ENCODE data around the gene CADM3.

CADM3 gene

DNA sequence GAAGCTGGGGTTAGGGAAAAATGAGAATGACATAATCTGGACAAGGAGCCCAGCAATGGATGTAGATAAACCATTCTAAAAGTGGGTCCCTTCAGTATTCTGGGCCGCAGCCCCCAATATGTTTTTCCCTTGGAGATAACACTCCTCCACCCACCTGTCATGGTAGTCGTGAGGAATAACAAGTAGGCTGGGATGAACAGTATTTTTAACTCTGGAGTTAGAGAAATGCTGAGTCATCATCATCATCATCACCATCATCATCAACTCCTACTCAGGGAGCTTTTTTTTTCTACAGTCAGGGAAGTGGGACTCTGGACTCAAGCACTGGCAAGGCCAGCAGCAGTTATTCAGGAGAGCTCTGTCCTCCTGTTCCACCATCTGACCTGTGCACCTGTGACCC lies 12.8 kb downstream of the CADM3 start:
- Histone ChIP-seq H3K27me3 (replicated peaks; ENCODE audit: control insufficient read depth, insufficient read depth, low read length) (no peaks in the 10 kb centered on the region), H3K4me3 (replicated peaks; ENCODE audit: low read depth, low read length) (no peak overlapping the region), H3K36me3 (ENCODE audit: control insufficient read depth, insufficient read depth, low read length) (no peaks in the 10 kb centered on the region)
- no peak for DNase-seq (ENCODE audit: extremely low read depth, insufficient read length)
- TF ChIP-seq, protein P1, sequence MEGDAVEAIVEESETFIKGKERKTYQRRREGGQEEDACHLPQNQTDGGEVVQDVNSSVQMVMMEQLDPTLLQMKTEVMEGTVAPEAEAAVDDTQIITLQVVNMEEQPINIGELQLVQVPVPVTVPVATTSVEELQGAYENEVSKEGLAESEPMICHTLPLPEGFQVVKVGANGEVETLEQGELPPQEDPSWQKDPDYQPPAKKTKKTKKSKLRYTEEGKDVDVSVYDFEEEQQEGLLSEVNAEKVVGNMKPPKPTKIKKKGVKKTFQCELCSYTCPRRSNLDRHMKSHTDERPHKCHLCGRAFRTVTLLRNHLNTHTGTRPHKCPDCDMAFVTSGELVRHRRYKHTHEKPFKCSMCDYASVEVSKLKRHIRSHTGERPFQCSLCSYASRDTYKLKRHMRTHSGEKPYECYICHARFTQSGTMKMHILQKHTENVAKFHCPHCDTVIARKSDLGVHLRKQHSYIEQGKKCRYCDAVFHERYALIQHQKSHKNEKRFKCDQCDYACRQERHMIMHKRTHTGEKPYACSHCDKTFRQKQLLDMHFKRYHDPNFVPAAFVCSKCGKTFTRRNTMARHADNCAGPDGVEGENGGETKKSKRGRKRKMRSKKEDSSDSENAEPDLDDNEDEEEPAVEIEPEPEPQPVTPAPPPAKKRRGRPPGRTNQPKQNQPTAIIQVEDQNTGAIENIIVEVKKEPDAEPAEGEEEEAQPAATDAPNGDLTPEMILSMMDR (IDR thresholded peaks at IDR 0.05; ENCODE audit: insufficient read depth, low read length, poor library complexity, severe bottlenecking): no peak

DNA sequence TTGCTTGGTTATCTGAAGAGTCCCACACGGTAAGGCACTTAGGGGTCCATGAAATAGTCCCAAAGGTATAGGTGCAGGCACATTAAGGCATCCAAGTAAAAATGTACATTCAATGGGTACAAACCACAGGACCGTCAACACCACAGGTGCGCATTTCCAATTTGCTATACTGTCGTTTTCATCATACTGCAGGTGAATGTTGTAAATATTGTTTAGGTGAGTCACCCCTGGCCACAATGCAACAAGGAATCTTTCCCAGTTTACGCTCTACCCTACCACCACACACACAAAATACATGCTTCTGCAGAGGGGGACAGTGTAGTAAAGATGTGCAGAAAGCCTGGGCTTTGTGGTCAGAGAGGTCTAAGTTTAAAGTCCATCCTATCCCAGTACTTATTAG lies 13.7 kb downstream of the CADM3 start:
- H3K4me3 ChIP-seq (replicated peaks; ENCODE audit: low read depth, low read length): no peak overlapping the region
- no peaks in the 10 kb centered on the region; the same call in 1 of the 2 replicates for H3K27me3 ChIP-seq (replicated peaks; ENCODE audit: control insufficient read depth, insufficient read depth, low read length)
- TF ChIP-seq, protein P1 (IDR thresholded peaks at IDR 0.05; ENCODE audit: insufficient read depth, low read length, poor library complexity, severe bottlenecking): no peak
- no peaks in the 10 kb centered on the region for H3K36me3 ChIP-seq (ENCODE audit: control insufficient read depth, insufficient read depth, low read length)
- DNase-seq (ENCODE audit: extremely low read depth, insufficient read length): no peak

DNA sequence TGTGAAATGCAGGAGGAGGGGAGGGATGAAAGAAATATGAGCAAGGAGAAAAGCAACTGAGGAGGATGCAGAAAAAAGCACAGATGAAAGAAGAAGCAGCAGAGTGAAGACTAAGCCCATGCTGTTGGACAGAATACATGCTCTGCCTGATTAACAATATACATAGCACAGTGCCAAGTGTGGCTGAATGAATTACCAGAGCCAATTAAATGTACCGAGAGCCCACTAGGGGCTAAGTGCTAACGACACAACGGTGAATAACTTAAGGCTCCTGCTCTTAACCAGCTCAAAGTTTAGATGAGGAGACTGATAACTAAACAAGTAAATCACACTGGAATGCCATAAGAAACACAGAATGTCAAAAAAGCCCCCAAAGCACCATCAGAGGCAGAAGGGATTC lies 15.6 kb downstream of the CADM3 start:
- no peak for DNase-seq (ENCODE audit: extremely low read depth, insufficient read length)
- H3K36me3 ChIP-seq (ENCODE audit: control insufficient read depth, insufficient read depth, low read length): no peaks in the 10 kb centered on the region
- TF ChIP-seq, protein P1 (IDR thresholded peaks at IDR 0.05; ENCODE audit: insufficient read depth, low read length, poor library complexity, severe bottlenecking): no peak
- H3K4me3 ChIP-seq (replicated peaks; ENCODE audit: low read depth, low read length): no peak overlapping the region
- H3K27me3 ChIP-seq (replicated peaks; ENCODE audit: control insufficient read depth, insufficient read depth, low read length): no peaks in the 10 kb centered on the region; the same call in 1 of the 2 replicates

DNA sequence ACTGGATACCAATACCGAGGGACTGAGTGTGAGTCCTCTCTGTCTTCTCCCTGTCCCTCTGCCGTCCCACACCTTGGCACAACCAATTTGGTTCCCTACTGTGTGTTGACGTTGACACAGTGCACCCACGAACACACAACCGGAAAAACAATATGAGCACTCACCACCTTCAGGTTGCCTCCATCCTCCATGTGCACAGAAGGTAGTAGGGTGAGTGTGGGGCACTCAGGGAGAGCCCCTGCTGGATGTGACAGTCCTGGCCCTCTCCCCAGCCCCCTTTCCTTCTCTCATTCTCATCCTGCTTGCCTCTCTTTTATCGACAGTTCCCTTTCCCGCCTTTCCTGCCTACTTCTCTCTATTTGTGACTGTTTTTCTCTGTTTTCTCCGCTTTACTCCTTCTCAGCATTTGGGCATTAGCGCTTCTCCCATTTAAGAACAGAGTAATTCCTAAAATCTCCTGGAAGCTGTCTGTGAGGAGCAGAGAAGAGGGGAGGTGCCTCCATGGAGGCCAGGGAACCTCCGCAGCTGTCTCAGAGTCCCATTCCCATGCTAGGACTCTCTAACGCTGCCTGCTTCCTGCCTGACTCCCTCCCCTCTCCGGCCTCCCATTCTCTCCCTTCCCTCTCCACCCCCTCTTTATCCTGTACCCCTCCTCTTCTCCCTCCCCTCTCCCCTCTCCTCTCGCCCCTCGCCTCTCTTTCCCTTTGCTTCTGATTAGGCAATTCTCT lies 16.4 kb downstream of the CADM3 start:
- H3K36me3 ChIP-seq (ENCODE audit: control insufficient read depth, insufficient read depth, low read length): no peaks in the 10 kb centered on the region
- no peaks in the 10 kb centered on the region; the same call in 1 of the 2 replicates for H3K27me3 ChIP-seq (replicated peaks; ENCODE audit: control insufficient read depth, insufficient read depth, low read length)
- DNase-seq (ENCODE audit: extremely low read depth, insufficient read length): no peak
- TF ChIP-seq, protein P1 (IDR thresholded peaks at IDR 0.05; ENCODE audit: insufficient read depth, low read length, poor library complexity, severe bottlenecking): no peak
- H3K4me3 ChIP-seq (replicated peaks; ENCODE audit: low read depth, low read length): peak overlapping the region; percentile 27

DNA sequence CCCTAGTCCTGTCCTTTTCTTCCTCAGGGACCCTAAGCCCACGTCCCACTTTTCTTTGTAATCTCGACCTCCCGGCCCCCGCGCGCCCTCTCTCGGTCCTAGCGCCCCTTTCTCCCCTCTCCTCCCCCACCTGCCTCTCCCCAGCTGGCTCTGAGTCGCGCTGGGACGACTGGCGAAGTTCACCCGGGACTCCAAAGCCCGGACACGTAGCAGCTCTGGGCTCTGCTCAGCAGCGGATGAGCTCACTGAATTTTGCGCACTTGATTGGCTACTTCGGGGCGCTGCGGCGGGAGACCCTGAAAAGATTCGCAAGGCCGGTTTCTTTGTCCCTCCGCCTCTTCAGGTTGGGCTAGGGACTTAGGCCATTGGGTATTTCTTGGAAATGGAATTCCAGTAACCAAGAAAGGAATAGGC lies 17.0 kb downstream of the CADM3 start:
- TF ChIP-seq, protein P1 (IDR thresholded peaks at IDR 0.05; ENCODE audit: insufficient read depth, low read length, poor library complexity, severe bottlenecking): no peak
- Histone ChIP-seq H3K27me3 (replicated peaks; ENCODE audit: control insufficient read depth, insufficient read depth, low read length) (no peaks in the 10 kb centered on the region; the same call in 1 of the 2 replicates), H3K36me3 (ENCODE audit: control insufficient read depth, insufficient read depth, low read length) (no peaks in the 10 kb centered on the region), H3K4me3 (replicated peaks; ENCODE audit: low read depth, low read length) (peak overlapping the region; percentile 27)
- peak; percentile 56 for DNase-seq (ENCODE audit: extremely low read depth, insufficient read length)

Measured in GM06990 (cell line).